Measurements from ENCODE around the gene OPRL1.

DNA sequence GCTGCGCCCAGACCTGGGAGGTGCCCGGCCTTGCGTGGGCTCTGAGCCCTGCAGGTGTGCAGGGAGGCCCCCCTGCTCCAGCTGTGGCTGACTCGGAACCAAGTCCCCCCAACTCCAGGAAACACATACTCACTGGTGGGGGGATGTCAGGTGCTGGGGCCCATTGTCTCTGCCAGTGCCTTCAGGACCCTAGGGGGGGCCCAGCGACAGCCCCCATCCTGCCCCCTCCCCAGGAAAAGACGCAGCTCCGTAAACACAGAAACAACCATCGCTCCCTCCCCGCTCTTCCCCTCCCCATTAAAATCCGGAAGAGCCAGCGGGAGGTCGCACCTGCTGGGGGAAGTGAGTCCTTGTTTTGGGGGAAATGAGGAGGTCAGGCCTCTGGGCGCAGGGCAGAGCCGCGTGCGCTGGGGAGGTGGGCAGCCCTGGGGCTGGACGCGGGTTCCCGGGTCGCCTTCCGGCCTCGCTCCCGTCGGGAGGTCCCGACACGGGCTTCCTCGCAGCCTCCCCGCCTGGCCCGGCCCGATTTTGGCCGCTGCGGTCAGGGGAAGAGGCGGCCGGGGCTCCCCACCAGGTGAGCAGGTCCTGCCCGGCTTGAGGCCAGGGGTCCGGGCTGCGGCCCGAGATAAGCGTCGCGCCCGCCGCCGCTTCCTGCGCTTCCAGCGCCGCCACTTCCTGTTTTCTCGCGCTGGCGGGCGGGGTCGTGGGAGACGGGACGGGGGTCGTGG, 37.7 kb upstream of the OPRL1 start:
- TF ChIP-seq, protein P1, sequence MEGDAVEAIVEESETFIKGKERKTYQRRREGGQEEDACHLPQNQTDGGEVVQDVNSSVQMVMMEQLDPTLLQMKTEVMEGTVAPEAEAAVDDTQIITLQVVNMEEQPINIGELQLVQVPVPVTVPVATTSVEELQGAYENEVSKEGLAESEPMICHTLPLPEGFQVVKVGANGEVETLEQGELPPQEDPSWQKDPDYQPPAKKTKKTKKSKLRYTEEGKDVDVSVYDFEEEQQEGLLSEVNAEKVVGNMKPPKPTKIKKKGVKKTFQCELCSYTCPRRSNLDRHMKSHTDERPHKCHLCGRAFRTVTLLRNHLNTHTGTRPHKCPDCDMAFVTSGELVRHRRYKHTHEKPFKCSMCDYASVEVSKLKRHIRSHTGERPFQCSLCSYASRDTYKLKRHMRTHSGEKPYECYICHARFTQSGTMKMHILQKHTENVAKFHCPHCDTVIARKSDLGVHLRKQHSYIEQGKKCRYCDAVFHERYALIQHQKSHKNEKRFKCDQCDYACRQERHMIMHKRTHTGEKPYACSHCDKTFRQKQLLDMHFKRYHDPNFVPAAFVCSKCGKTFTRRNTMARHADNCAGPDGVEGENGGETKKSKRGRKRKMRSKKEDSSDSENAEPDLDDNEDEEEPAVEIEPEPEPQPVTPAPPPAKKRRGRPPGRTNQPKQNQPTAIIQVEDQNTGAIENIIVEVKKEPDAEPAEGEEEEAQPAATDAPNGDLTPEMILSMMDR (IDR thresholded peaks at IDR 0.05) = no peak
- TF ChIP-seq EZH2 (IDR thresholded peaks at IDR 0.05; ENCODE audit: borderline replicate concordance, insufficient read depth, low read depth, low read length, poor library complexity, severe bottlenecking) = no peak

All from B cell (primary cell).